ENCODE measurements around the gene DFFB. TPM values are rescaled to one million over a fixed set of nuclear protein-coding genes. Genes with fewer than 3 reads are reported as not detected.

DFFB gene
- total and polyA plus RNA-seq, 2 donors (not counting 3 experiments of a cell fraction or from before 2014, with no cell fraction given), result 11.7 to 11.8 TPM

DNA sequence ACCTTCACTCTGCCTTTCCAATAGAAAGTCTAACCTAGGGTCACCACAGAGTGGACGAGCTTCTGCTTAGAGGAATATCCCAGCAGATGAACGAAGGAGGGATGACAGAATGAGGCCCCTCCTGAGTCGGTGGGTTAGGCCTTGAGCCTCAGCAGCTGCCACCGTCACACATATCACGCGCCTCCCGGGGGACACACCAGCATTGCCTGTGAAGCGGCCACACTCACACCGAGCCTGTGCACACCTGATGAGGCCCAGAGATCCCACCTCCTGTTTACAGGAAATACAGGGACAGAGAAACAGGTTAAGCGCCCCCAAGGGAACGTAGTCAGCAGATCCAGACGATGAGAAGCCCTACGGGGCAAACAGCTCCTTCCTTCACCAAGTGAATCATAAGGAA is 35.8 kb upstream of the DFFB start:
- FAIRE-seq (no peak), DNase-seq (ENCODE audit: low read depth, low spot score) (no peak)
- Histone ChIP-seq H4K20me1 (replicated peaks; ENCODE audit: control insufficient read depth, extremely low read depth, insufficient read depth, low read length) (no peaks in the 10 kb centered on the region), H3K9ac (replicated peaks; ENCODE audit: extremely low read depth, insufficient read depth, low read length) (no peak overlapping the region), H2AFZ (ENCODE audit: low read depth, low read length) (no peak overlapping the region), H3K4me1 (ENCODE audit: control insufficient read depth, extremely low read depth, insufficient read depth, low read length) (no peaks in the 10 kb centered on the region), H3K9me1 (replicated peaks; ENCODE audit: control insufficient read depth, extremely low read depth, insufficient read depth, low read length) (no peaks in the 10 kb centered on the region), H3K36me3 (ENCODE audit: control insufficient read depth in 2 of 2, extremely low read depth in 1 of 2, insufficient read depth in 2 of 2, low read length in 2 of 2) (peaks cover 0 to 9% of the 10 kb centered on the region in 2 experiments), H3K4me2 (ENCODE audit: insufficient read depth, low read length) (no peak overlapping the region), H3K79me2 (ENCODE audit: control insufficient read depth, insufficient read depth, low read length) (no peaks in the 10 kb centered on the region), H3K9me3 (replicated peaks; ENCODE audit: control insufficient read depth, insufficient read depth, low read length) (no peaks in the 10 kb centered on the region), H3K27me3 (ENCODE audit: control insufficient read depth in 2 of 2, insufficient read depth in 2 of 2, low read length in 2 of 2) (no peaks in the 10 kb centered on the region), H3K27ac (ENCODE audit: insufficient read depth, low read depth, low read length) (no peak overlapping the region), H3K4me3 (replicated peaks in 1 of 3; ENCODE audit: insufficient read depth in 1 of 3, low read depth in 1 of 3, low read length in 3 of 3) (no peak overlapping the region)
- CTCF ChIA-PET, result no interaction called here
- POLR2A ChIA-PET, result interaction anchor here (0.6 kb wide), 1 partner anchor 371 kb away, joined by 7 read pairs; no protein-coding TSS in a partner anchor
- TF ChIP-seq POLR2A (IDR thresholded peaks at IDR 0.05; ENCODE audit: low read depth, low read length), result no peak
- TF ChIP-seq, protein P1, sequence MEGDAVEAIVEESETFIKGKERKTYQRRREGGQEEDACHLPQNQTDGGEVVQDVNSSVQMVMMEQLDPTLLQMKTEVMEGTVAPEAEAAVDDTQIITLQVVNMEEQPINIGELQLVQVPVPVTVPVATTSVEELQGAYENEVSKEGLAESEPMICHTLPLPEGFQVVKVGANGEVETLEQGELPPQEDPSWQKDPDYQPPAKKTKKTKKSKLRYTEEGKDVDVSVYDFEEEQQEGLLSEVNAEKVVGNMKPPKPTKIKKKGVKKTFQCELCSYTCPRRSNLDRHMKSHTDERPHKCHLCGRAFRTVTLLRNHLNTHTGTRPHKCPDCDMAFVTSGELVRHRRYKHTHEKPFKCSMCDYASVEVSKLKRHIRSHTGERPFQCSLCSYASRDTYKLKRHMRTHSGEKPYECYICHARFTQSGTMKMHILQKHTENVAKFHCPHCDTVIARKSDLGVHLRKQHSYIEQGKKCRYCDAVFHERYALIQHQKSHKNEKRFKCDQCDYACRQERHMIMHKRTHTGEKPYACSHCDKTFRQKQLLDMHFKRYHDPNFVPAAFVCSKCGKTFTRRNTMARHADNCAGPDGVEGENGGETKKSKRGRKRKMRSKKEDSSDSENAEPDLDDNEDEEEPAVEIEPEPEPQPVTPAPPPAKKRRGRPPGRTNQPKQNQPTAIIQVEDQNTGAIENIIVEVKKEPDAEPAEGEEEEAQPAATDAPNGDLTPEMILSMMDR (IDR thresholded peaks at IDR 0.05; ENCODE audit: extremely low read depth in 1 of 2, insufficient read depth in 1 of 2, low read depth in 1 of 2, low read length in 2 of 2), result no peak
- intact Hi-C loops (cut with micrococcal nuclease), result no loop called here
- no TSS peak for BruUV-seq (replicated peaks)
- dilution Hi-C loops (cut with MboI; ENCODE audit: extremely low pct_ligation_motif_present, low sequenced_read_pairs), result no loop called here

- Histone ChIP-seq H3K9me3 (replicated peaks; ENCODE audit: control insufficient read depth, insufficient read depth, low read length) (no peaks in the 10 kb centered on the region), H3K79me2 (ENCODE audit: control insufficient read depth, insufficient read depth, low read length) (no peaks in the 10 kb centered on the region), H3K27me3 (ENCODE audit: control insufficient read depth in 2 of 2, insufficient read depth in 2 of 2, low read length in 2 of 2) (no peaks in the 10 kb centered on the region), H4K20me1 (replicated peaks; ENCODE audit: control insufficient read depth, extremely low read depth, insufficient read depth, low read length) (no peaks in the 10 kb centered on the region), H3K27ac (ENCODE audit: insufficient read depth, low read depth, low read length) (no peak overlapping the region), H2AFZ (ENCODE audit: low read depth, low read length) (no peak overlapping the region), H3K9me1 (replicated peaks; ENCODE audit: control insufficient read depth, extremely low read depth, insufficient read depth, low read length) (no peaks in the 10 kb centered on the region), H3K36me3 (ENCODE audit: control insufficient read depth in 2 of 2, extremely low read depth in 1 of 2, insufficient read depth in 2 of 2, low read length in 2 of 2) (peaks cover 0 to 10% of the 10 kb centered on the region in 2 experiments), H3K9ac (replicated peaks; ENCODE audit: extremely low read depth, insufficient read depth, low read length) (no peak overlapping the region), H3K4me3 (replicated peaks in 1 of 3; ENCODE audit: insufficient read depth in 1 of 3, low read depth in 1 of 3, low read length in 3 of 3) (no peak overlapping the region), H3K4me1 (ENCODE audit: control insufficient read depth, extremely low read depth, insufficient read depth, low read length) (no peaks in the 10 kb centered on the region), H3K4me2 (ENCODE audit: insufficient read depth, low read length) (no peak overlapping the region)
- BruUV-seq (replicated peaks), result no TSS peak
- FAIRE-seq, result no peak
- intact Hi-C loops (cut with micrococcal nuclease) (no loop called here), dilution Hi-C loops (cut with MboI; ENCODE audit: extremely low pct_ligation_motif_present, low sequenced_read_pairs) (no loop called here)
- POLR2A ChIA-PET, result no interaction called here
- CTCF ChIA-PET, result no interaction called here
- TF ChIP-seq, protein P1 (IDR thresholded peaks at IDR 0.05; ENCODE audit: extremely low read depth in 1 of 2, insufficient read depth in 1 of 2, low read depth in 1 of 2, low read length in 2 of 2), result no peak
- TF ChIP-seq FOS (IDR thresholded peaks at IDR 0.05; ENCODE audit: borderline replicate concordance, insufficient read depth, low read length) (no peak), EZH2 (IDR thresholded peaks at IDR 0.05; ENCODE audit: borderline replicate concordance, low read depth, low read length, severe bottlenecking) (no peak), JUN (IDR thresholded peaks at IDR 0.05; ENCODE audit: borderline replicate concordance, insufficient read depth, insufficient read length, low read depth) (no peak), POLR2A (IDR thresholded peaks at IDR 0.05; ENCODE audit: low read depth, low read length) (no peak), GATA2 (IDR thresholded peaks at IDR 0.05; ENCODE audit: insufficient read depth, insufficient read length, low read depth, low read length) (no peak)
- DNase-seq (ENCODE audit: low read depth, low spot score), result no peak
Measured at GRCh38 chr1:3821908-3822307, 35.4 kb upstream of the DFFB start.
